HepG2 (cell line): Measurements from ENCODE around the gene GDF15. TPM values are rescaled to one million over a fixed set of nuclear protein-coding genes. Genes with fewer than 3 reads are reported as not detected.

Source experiments
- CHD4 ChIP-seq: fragments of 200-600 bp; sonication (generic); IDR thresholded peaks from 2 replicates; pipeline ENCODE4 v1.7.0; 2017; ENCODE audit warnings: mild to moderate bottlenecking, low read length, borderline replicate concordance
- ERF ChIP-seq: IDR thresholded peaks from 2 replicates; pipeline ENCODE4 v1.6.1; 2018; ENCODE audit warnings: missing biosample characterization, missing genetic modification reagents
- FOXC1 ChIP-seq: sonication (generic); formaldehyde crosslinking; IDR thresholded peaks from 2 replicates; pipeline ENCODE4 v1.8.0; 2022; ENCODE audit warnings: mild to moderate bottlenecking, missing genetic modification reagents, borderline replicate concordance
- HNF4G ChIP-seq, 2 experiments: sonication (generic) in 1 of 2; formaldehyde crosslinking in 1 of 2; IDR thresholded peaks; 2 replicates each; pipeline versions ENCODE4 v1.4.0 to v1.6.1; 2011 to 2020; ENCODE audit warnings: borderline replicate concordance in 2 of 2, low read depth in 2 of 2, mild to moderate bottlenecking in 2 of 2, low read length in 1 of 2, missing genetic modification reagents in 1 of 2, moderate library complexity in 1 of 2
- NONO ChIP-seq, 2 experiments: fragments of 450-650 bp in 1 of 2; sonication (generic) in 1 of 2; formaldehyde crosslinking in 1 of 2; IDR thresholded peaks in 1 of 2; conservative IDR thresholded peaks in 1 of 2; 2 replicates each; pipeline versions ENCODE4 v1.6.1 to v1.8.0; 2017 to 2022; ENCODE audit warnings: mild to moderate bottlenecking in 1 of 2, missing genetic modification reagents in 1 of 2, moderate library complexity in 1 of 2
- SPEN ChIP-seq: sonication (generic); formaldehyde crosslinking; IDR thresholded peaks from 2 replicates; pipeline ENCODE4 v1.5.1; 2020; ENCODE audit warnings: low read depth, mild to moderate bottlenecking, missing genetic modification reagents
- TOPORS ChIP-seq: sonication (generic); formaldehyde crosslinking; IDR thresholded peaks from 2 replicates; pipeline ENCODE4 v1.8.0; 2023; ENCODE audit warnings: mild to moderate bottlenecking, missing genetic modification reagents
- ZBED4 ChIP-seq: sonication (generic); formaldehyde crosslinking; IDR thresholded peaks from 2 replicates; pipeline ENCODE4 v1.4.0; 2020; ENCODE audit warnings: missing genetic modification reagents, borderline replicate concordance
- ZNF281 ChIP-seq: sonication (generic); formaldehyde crosslinking; IDR thresholded peaks from 2 replicates; pipeline ENCODE4 v1.4.0; 2020; ENCODE audit warnings: missing genetic modification reagents, borderline replicate concordance
- ZNF292 ChIP-seq: sonication (generic); formaldehyde crosslinking; IDR thresholded peaks from 2 replicates; pipeline ENCODE4 v1.8.1; 2022; ENCODE audit warnings: mild to moderate bottlenecking, low read depth, missing genetic modification reagents, borderline replicate concordance
- ZNF335 ChIP-seq: sonication (generic); formaldehyde crosslinking; IDR thresholded peaks from 2 replicates; pipeline ENCODE4 v1.4.0; 2020; ENCODE audit warnings: missing genetic modification reagents
- ZNF446 ChIP-seq: sonication (generic); formaldehyde crosslinking; IDR thresholded peaks from 2 replicates; pipeline ENCODE4 v1.5.0; 2020; ENCODE audit warnings: mild to moderate bottlenecking, missing genetic modification reagents
- ZNF562 ChIP-seq: sonication (generic); formaldehyde crosslinking; IDR thresholded peaks from 2 replicates; pipeline ENCODE4 v1.8.0; 2022; ENCODE audit warnings: missing genetic modification reagents, borderline replicate concordance
- ZNF709 ChIP-seq: sonication (generic); formaldehyde crosslinking; IDR thresholded peaks from 2 replicates; pipeline ENCODE4 v1.5.0; 2020; ENCODE audit warnings: mild to moderate bottlenecking, missing genetic modification reagents
- ZNF766 ChIP-seq: sonication (generic); formaldehyde crosslinking; IDR thresholded peaks from 2 replicates; pipeline ENCODE4 v1.5.0; 2020; ENCODE audit warnings: missing genetic modification reagents, borderline replicate concordance
- polyA plus RNA-seq, 8 experiments: library from polyadenylated mRNA; depleted of rRNA in 3 of 8; stranded (reverse) in 7 of 8; unstranded in 1 of 8; fragments of >200 nt; fragmentation: Illumina TruSeq in 4 of 8; extraction: Trizol in 4 of 8; gene quantifications; 2 replicates each; pipeline versions ENCODE4 v1.2.1 to v1.2.3, GENCODE V29; 2011 to 2016; ENCODE audit warnings: low read depth in 4 of 8, missing spikeins in 1 of 8, mixed read lengths in 1 of 8; ENCODE audit not compliant: insufficient read depth in 1 of 8
- total RNA-seq, 5 experiments: library from RNA; depleted of rRNA; stranded (reverse); fragments of >200 nt; fragmentation: Illumina TruSeq; extraction: Trizol; gene quantifications; 2 replicates each; pipeline ENCODE4 v1.2.3, GENCODE V29; 2016; ENCODE audit warnings: low read depth in 1 of 5
- TF ChIP-seq, protein P1 (sequence below): sonication (generic); formaldehyde crosslinking; IDR thresholded peaks from 2 replicates; pipeline ENCODE4 v1.9.0; 2022; ENCODE audit warnings: missing genetic modification reagents, mild to moderate bottlenecking, borderline replicate concordance

Gene GDF15
- total and polyA plus RNA-seq, 2 of the 13 experiments (the other 11 are each of a cell fraction or from before 2014, with no cell fraction given), result 146 to 422 TPM

- TF ChIP-seq ZNF766 (CRISPR knock-in tag) (0 out of 2 replicates have a peak, but pooled peaks have one; percentile 46), SPEN (CRISPR knock-in tag) (peak; percentile 20; the same call in 1 of the 2 replicates), ZNF292 (no peak), ZNF446 (peak; percentile 72; the same call in 1 of the 2 replicates), ZBED4 (CRISPR knock-in tag) (peak; percentile 63; the same call in 1 of the 2 replicates), ZNF709 (CRISPR knock-in tag) (0 out of 2 replicates have a peak, but pooled peaks have one; percentile 74), TOPORS (CRISPR knock-in tag) (no peak), FOXC1 (no peak), NONO (IDR thresholded peaks at IDR 0.05) (no peak), NONO (CRISPR knock-in tag; conservative IDR thresholded peaks at IDR 0.05) (peak; percentile 20; the same call in 1 of the 2 replicates), ERF (CRISPR knock-in tag) (peak; percentile 76), ZNF281 (peak; percentile 71; the same call in 1 of the 2 replicates), HNF4G (IDR thresholded peaks at IDR 0.05; ENCODE audit: borderline replicate concordance, low read depth, low read length) (no peak), HNF4G (CRISPR knock-in tag; IDR thresholded peaks at IDR 0.05; ENCODE audit: borderline replicate concordance, low read depth) (0 out of 2 replicates have a peak, but pooled peaks have one; percentile 16), ZNF562 (no peak), CHD4 (peak; percentile 83; the same call in 1 of the 2 replicates), ZNF335 (CRISPR knock-in tag) (no peak)
- TF ChIP-seq, protein P1, sequence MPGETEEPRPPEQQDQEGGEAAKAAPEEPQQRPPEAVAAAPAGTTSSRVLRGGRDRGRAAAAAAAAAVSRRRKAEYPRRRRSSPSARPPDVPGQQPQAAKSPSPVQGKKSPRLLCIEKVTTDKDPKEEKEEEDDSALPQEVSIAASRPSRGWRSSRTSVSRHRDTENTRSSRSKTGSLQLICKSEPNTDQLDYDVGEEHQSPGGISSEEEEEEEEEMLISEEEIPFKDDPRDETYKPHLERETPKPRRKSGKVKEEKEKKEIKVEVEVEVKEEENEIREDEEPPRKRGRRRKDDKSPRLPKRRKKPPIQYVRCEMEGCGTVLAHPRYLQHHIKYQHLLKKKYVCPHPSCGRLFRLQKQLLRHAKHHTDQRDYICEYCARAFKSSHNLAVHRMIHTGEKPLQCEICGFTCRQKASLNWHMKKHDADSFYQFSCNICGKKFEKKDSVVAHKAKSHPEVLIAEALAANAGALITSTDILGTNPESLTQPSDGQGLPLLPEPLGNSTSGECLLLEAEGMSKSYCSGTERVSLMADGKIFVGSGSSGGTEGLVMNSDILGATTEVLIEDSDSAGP (CRISPR knock-in tag), result peak; percentile 62; the same call in 1 of the 2 replicates
Observed at GRCh38 chr19:18417250-18418028, 31.5 kb downstream of the GDF15 start (continued).
